ENCODE data around the gene SUGCT. TPM values are rescaled to one million over a fixed set of nuclear protein-coding genes. Genes with fewer than 3 reads are reported as not detected.

The SUGCT gene
- total and polyA plus RNA-seq, 9 of the 15 experiments (the other 6 are each of a cell fraction or from before 2014, with no cell fraction given) = 0.58 to 2.5 (median 1.4) TPM

GRCh38 chr7:40237731-40238130 lies 102.9 kb downstream of the SUGCT start (continued):
- TF ChIP-seq HMBOX1 (IDR thresholded peaks at IDR 0.05) (no peak), NEUROD1 (IDR thresholded peaks at IDR 0.05; ENCODE audit: borderline replicate concordance, low read depth, low read length, partially characterized antibody) (no peak), ZFX (CRISPR knock-in tag; IDR thresholded peaks at IDR 0.05) (no peak), PREB (CRISPR knock-in tag; IDR thresholded peaks at IDR 0.05) (no peak), TEAD4 (IDR thresholded peaks at IDR 0.05; ENCODE audit: low read length) (no peak), TEAD4 (CRISPR knock-in tag; IDR thresholded peaks at IDR 0.05; ENCODE audit: borderline replicate concordance) (no peak), TCF7L2 (IDR thresholded peaks at IDR 0.05; ENCODE audit: low read depth, low read length) (no peak)

GRCh38 chr7:40239755-40240303 lies 105.0 kb downstream of the SUGCT start:
- Histone ChIP-seq H3K9me1 (ENCODE audit: control insufficient read depth, insufficient read depth, low read length) (no peaks in the 10 kb centered on the region), H3K9me3 (replicated peaks; ENCODE audit: control insufficient read depth, insufficient read depth, low read depth, low read length) (no peaks in the 10 kb centered on the region), H3K27ac (ENCODE audit: extremely low read depth, low read depth, low read length) (no peak overlapping the region), H3K4me1 (replicated peaks in 1 of 2; ENCODE audit: control insufficient read depth in 2 of 2, insufficient read depth in 2 of 2, low read length in 2 of 2) (no peaks in the 10 kb centered on the region), H2AFZ (ENCODE audit: low read depth, low read length) (no peak overlapping the region), H4K20me1 (replicated peaks; ENCODE audit: control insufficient read depth, insufficient read depth, low read length) (no peaks in the 10 kb centered on the region), H3K36me3 (ENCODE audit: control insufficient read depth, insufficient read depth, low read length) (no peaks in the 10 kb centered on the region), H3K79me2 (ENCODE audit: control insufficient read depth, insufficient read depth, low read length) (no peaks in the 10 kb centered on the region), H3K4me3 (no peak overlapping the region), H3K9ac (ENCODE audit: insufficient read depth in 1 of 2, low read depth in 2 of 2, low read length in 2 of 2) (no peak overlapping the region), H3K4me2 (ENCODE audit: insufficient read depth, low read length) (no peak overlapping the region), H3K27me3 (ENCODE audit: control insufficient read depth in 2 of 2, insufficient read depth in 2 of 2, low read length in 2 of 2) (no peaks in the 10 kb centered on the region)
- FAIRE-seq (no peak), DNase-seq (ENCODE audit: extremely low read depth in 1 of 4, low spot score in 3 of 4) (no peak), ATAC-seq (no peak)
- intact Hi-C loops (cut with micrococcal nuclease) = no loop called here
- BruUV-seq (replicated peaks) = no TSS peak
- WGBS (ENCODE audit: insufficient coverage, low coverage, missing lambda C conversion rate) = 0% methylated on average over 7 of the region's 7 CpGs
- no peak for TF ChIP-seq ZNF445 (CRISPR knock-in tag; IDR thresholded peaks at IDR 0.05; ENCODE audit: low read depth)
- no peak for TF ChIP-seq SLC30A9 (CRISPR knock-in tag; IDR thresholded peaks at IDR 0.05)
- in situ Hi-C loops (cut with MboI) = no loop called here
- ChIA-PET CTCF (ENCODE audit: low intra/inter-chr PET ratio) (no interaction called here), POLR2A (interaction anchor here (0.6 kb wide), 1 partner anchor 37 kb away, joined by 3 read pairs; no protein-coding TSS in a partner anchor)

All from K562 (cell line).